Colonic mucosa (tissue), 4 donors: Measurements from ENCODE around the gene CALD1. TPM values are rescaled to one million over a fixed set of nuclear protein-coding genes. Genes with fewer than 3 reads are reported as not detected.

ENCODE experiments used
- DNase-seq: peaks from one replicate; pipeline ENCODE4 v3.0.0-alpha.2; 2020
- H3K27ac ChIP-seq: fragments of 200-600 bp; one replicate; pipeline ENCODE4 v1.8.0; 2021
- H3K27me3 ChIP-seq: fragments of 200-600 bp; one replicate; pipeline ENCODE4 v1.8.0; 2021
- H3K36me3 ChIP-seq: fragments of 200-600 bp; one replicate; pipeline ENCODE4 v1.8.0; 2021
- H3K4me1 ChIP-seq: fragments of 200-600 bp; one replicate; pipeline ENCODE4 v1.8.0; 2021; ENCODE audit warnings: mild to moderate bottlenecking
- H3K4me3 ChIP-seq: fragments of 200-600 bp; one replicate; pipeline ENCODE4 v1.8.0; 2021
- H3K9ac ChIP-seq, 2 donors: one replicate each; pipeline ENCODE4 v1.7.0; 2013; ENCODE audit warnings: control low read depth in 2 of 2, low read depth in 2 of 2, low read length in 2 of 2
- H3K9me3 ChIP-seq: fragments of 200-600 bp; one replicate; pipeline ENCODE4 v1.8.0; 2021
- intact Hi-C: fragments of 100-400 bp; cut with DNase I; formaldehyde crosslinking; loops from one replicate; pipeline ENCODE4 v1.14.1; 2022
- total RNA-seq, 2 donors: library from RNA; stranded (reverse); fragmentation: NEBNext Ultra II Directional in 1 of 2; extraction: Animal tissue kit (Norgen Biotek cat#: 25700) in 1 of 2; gene quantifications; one replicate each; pipeline ENCODE4 v1.2.1, GENCODE V29; 2021
- TF ChIP-seq, protein P1 (sequence below): fragments of 200-600 bp; IDR thresholded peaks from one replicate; pipeline ENCODE4 v1.8.0; 2022; ENCODE audit warnings: antibody characterized with exemption, mild to moderate bottlenecking
- donor health status: healthy.
- donor health status: DM: no; HTN: no; CAD: no.
- donor health status: DM: no; HTN: no; CAD: no.

The CALD1 gene
- total RNA-seq, 2 donors from 2014 or later: 27.4 to 193 TPM

DNA sequence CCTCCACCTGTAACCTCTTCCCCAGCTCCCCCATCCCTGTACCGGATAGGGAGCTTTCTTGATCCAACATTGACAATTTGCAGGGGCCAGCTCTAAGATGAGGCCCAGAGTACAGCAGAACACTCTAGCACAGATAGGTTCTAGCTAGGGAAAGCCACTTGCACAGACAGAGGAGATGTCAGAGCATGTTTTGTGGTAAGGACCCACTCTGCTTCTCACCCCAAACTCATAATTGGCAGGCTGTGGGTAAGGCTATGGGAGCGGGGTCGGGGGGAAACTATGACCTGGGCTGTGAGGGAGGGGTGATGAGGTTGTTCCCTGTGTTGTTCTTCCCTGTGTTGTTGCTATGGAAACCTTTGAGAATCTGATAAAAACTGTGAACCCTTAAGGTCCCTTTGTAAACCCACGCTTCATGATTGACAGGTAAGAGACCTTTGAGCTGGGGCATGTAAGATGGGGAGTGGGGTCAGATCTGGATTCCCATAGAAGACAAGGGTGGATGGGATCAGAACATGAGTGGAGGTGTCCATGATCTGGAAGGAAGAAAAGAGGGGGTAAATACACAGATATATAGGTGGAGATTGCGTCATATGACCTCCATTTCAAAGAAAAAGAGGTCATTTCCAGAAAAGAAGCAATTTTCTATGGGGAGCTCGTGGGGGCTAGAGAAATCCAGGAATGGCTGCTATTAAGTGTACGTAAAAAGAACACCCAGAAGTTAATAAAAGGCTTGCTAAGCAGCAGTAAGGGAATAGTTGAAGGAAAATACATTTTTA, 4.0 kb downstream of the CALD1 start:
- H3K9me3 ChIP-seq: no peaks in the 10 kb centered on the region
- no peaks in the 10 kb centered on the region for H3K4me1 ChIP-seq
- H3K27me3 ChIP-seq: no peaks in the 10 kb centered on the region
- no peak for DNase-seq
- H3K9ac ChIP-seq: no peak overlapping the region
- H3K36me3 ChIP-seq: no peaks in the 10 kb centered on the region
- TF ChIP-seq, protein P1, sequence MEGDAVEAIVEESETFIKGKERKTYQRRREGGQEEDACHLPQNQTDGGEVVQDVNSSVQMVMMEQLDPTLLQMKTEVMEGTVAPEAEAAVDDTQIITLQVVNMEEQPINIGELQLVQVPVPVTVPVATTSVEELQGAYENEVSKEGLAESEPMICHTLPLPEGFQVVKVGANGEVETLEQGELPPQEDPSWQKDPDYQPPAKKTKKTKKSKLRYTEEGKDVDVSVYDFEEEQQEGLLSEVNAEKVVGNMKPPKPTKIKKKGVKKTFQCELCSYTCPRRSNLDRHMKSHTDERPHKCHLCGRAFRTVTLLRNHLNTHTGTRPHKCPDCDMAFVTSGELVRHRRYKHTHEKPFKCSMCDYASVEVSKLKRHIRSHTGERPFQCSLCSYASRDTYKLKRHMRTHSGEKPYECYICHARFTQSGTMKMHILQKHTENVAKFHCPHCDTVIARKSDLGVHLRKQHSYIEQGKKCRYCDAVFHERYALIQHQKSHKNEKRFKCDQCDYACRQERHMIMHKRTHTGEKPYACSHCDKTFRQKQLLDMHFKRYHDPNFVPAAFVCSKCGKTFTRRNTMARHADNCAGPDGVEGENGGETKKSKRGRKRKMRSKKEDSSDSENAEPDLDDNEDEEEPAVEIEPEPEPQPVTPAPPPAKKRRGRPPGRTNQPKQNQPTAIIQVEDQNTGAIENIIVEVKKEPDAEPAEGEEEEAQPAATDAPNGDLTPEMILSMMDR: no peak
- no peak overlapping the region for H3K27ac ChIP-seq
- intact Hi-C loops: no loop called here
- peak overlapping the region; percentile 11 for H3K4me3 ChIP-seq

DNA sequence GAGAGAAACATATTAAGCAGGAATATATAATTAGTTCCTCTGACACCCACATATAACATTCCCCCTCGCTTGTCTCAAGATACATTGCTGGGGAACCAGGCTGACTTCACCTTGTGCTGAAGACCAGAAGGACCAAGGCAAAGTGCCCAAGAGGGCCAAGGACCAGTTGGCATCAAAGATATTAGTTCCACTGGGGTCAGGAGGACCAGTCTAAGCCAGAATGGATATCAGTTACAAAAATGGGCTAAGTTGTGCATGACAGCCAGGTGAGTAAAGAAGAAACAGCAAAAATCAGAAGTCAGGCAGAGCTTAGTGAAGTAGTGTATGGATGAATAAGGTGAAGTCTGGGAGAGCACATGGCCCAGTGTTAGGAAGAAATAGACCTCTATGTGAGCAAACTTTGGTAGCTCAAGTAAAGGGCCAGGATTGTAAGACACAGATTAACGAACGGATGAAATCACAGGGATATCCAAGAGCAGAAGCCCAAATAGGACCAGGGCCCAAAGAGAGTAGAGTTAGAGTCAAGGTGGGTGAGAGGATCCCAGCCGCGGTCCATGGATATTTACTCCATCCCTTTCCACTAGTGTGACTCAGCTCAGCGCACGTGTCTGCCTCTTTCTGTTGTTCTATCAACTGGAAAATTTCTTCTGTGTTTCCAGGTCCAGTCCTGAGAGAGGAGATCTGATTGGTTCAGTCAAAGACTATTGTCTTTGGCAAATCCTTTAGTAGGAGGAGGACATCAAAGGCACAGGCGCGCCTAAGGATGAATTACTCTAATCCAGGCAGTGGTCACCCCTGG, 5.0 kb downstream of the CALD1 start:
- TF ChIP-seq, protein P1: no peak
- no peaks in the 10 kb centered on the region for H3K27me3 ChIP-seq
- H3K36me3 ChIP-seq: no peaks in the 10 kb centered on the region
- no peaks in the 10 kb centered on the region for H3K9me3 ChIP-seq
- H3K27ac ChIP-seq: no peak overlapping the region
- H3K4me1 ChIP-seq: no peaks in the 10 kb centered on the region
- H3K4me3 ChIP-seq: no peak overlapping the region
- no peak overlapping the region for H3K9ac ChIP-seq
- intact Hi-C loops: no loop called here
- no peak for DNase-seq

DNA sequence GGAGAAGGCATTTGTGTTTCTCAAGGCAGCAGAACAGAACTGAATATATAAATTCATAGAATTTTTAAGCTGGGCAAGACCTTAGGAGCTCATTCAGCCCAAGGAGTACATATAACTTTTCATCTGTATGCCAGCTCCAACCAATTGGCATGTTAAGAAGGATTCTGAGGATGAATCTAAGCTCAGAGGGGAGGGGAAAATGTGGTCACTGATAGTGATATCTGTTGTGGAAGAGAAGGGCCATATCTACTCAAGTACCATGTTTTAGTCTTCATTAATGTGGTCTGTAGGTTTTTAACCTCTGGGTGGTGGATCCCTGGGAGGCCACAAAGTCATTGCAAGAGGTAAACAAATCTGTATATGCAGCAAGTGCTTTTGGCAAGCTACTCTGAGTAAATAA, 6.4 kb downstream of the CALD1 start:
- no peaks in the 10 kb centered on the region for H3K9me3 ChIP-seq
- no peak for DNase-seq
- TF ChIP-seq, protein P1: no peak
- intact Hi-C loops: no loop called here
- H3K36me3 ChIP-seq: no peaks in the 10 kb centered on the region
- no peaks in the 10 kb centered on the region for H3K4me1 ChIP-seq
- no peaks in the 10 kb centered on the region for H3K27me3 ChIP-seq
- H3K4me3 ChIP-seq: no peak overlapping the region
- H3K9ac ChIP-seq: no peak overlapping the region
- no peak overlapping the region for H3K27ac ChIP-seq

DNA sequence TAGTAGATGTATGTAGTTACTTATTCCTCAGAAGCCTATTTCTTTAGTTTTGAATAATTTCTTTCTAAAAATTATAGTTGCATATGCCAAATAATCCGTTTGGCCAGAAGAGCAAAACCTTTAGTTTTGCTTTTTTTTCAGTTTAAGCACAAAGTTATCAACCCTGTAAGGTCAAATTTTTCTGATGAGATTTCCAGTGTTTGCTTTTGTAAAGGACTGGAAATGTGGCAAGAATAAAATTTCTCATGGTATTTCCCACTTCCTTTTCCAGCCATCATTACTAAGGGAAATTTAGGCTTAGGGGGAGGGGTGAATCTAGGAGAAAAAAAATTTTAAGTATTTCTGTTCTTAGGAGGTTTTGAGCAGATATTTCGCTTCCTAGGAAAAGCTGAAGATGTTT, 7.6 kb downstream of the CALD1 start:
- Histone ChIP-seq H3K9me3 (no peaks in the 10 kb centered on the region), H3K36me3 (no peaks in the 10 kb centered on the region), H3K4me3 (no peak overlapping the region), H3K9ac (peak overlapping the region in 1 of 2 donors; percentile 8), H3K27ac (peak overlapping the region; percentile 11), H3K4me1 (no peaks in the 10 kb centered on the region), H3K27me3 (no peaks in the 10 kb centered on the region)
- intact Hi-C loops: no loop called here
- no peak for DNase-seq
- TF ChIP-seq, protein P1: no peak

DNA sequence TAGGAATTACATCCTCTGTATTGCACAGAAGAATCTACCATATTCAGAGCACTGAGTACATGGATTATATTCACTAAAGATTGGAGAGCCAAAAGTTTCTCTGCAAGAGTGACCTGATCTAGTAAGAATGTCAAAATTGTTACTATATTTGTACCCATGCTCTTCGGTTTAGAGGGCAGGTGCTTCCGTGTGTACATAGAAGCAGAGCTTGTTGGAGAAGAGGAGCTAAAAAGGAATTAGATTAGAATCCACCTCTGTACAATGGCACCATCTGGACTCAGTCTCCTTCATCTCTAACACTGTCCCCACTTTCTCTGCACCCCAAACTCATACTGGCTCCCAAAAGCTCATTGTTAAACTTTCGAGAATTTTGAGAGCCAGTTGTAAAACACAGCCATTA, 8.3 kb downstream of the CALD1 start:
- no peak overlapping the region for H3K9ac ChIP-seq
- H3K27me3 ChIP-seq: no peaks in the 10 kb centered on the region
- H3K4me3 ChIP-seq: no peak overlapping the region
- DNase-seq: no peak
- H3K4me1 ChIP-seq: no peaks in the 10 kb centered on the region
- H3K27ac ChIP-seq: no peak overlapping the region
- intact Hi-C loops: no loop called here
- no peaks in the 10 kb centered on the region for H3K36me3 ChIP-seq
- TF ChIP-seq, protein P1: no peak
- no peaks in the 10 kb centered on the region for H3K9me3 ChIP-seq
